DMS79 (cell line): Measurements from ENCODE around the gene SOX30.
"Not testable (repeated sequence)": the region's sequence is repeated elsewhere in the genome, so short reads cannot be mapped to it uniquely, and the experiment has no call there.

Experiments
- DNase-seq: peaks from one replicate; lab custom pipeline; 2025; lab: John Stamatoyannopoulos, UW

Gene SOX30

GRCh38 chr5:157652377-157652692, at the start of gene SOX30:
Gene SOX30 (minus strand): TSS chr5:157652438. CDS start chr5:157652078, 360 bp downstream.
- no peak for DNase-seq

- not testable (repeated sequence) for DNase-seq
Observed at GRCh38 chr5:157698674-157699073, 46.4 kb upstream of the SOX30 start.

- not testable (repeated sequence) for DNase-seq
Observed at GRCh38 chr5:157696154-157696553, 43.9 kb upstream of the SOX30 start.

GRCh38 chr5:157693816-157694215, 41.6 kb upstream of the SOX30 start:
- DNase-seq = not testable (repeated sequence)

GRCh38 chr5:157690690-157691433, 38.6 kb upstream of the SOX30 start:
- no peak for DNase-seq

DNA sequence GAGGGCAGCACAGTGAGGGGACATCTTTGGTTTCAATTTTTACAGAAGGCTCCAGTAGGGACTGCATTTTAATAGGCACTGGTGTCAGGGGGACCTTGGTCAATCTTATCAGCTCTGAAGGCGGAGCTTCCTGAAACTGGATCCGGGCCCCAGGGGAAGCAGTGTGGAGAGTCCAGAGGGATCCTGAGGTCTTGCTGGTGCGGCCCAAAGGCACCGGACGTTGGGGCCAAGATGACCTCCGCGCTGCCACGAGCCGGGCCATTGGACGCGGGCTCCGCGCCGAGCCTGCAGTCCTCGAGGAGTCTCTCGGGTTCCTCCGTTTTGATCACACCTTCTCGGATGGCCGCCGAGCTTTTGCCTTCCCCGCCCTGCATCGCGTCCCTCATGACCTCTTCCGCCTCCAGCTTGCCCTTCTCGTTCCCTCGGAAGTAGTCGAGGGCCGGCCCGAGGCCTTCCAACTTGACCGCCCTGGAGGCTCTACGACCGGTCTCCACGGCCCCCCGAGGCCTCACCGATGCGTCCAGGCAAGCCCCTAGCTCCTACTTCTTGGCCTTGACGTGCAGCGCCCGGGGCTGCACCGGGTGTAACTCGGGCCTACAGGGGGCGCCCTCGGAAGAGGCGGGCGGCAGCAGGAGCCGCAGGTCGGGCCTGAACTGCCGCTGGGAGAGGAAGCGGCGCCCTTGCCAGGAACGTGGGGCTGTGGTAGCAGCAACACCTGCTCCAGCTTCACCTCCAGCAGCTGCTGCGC, 37.9 kb upstream of the SOX30 start:
- DNase-seq = no peak

- DNase-seq = no peak
Observed at GRCh38 chr5:157687198-157687554, 34.9 kb upstream of the SOX30 start.

DNA sequence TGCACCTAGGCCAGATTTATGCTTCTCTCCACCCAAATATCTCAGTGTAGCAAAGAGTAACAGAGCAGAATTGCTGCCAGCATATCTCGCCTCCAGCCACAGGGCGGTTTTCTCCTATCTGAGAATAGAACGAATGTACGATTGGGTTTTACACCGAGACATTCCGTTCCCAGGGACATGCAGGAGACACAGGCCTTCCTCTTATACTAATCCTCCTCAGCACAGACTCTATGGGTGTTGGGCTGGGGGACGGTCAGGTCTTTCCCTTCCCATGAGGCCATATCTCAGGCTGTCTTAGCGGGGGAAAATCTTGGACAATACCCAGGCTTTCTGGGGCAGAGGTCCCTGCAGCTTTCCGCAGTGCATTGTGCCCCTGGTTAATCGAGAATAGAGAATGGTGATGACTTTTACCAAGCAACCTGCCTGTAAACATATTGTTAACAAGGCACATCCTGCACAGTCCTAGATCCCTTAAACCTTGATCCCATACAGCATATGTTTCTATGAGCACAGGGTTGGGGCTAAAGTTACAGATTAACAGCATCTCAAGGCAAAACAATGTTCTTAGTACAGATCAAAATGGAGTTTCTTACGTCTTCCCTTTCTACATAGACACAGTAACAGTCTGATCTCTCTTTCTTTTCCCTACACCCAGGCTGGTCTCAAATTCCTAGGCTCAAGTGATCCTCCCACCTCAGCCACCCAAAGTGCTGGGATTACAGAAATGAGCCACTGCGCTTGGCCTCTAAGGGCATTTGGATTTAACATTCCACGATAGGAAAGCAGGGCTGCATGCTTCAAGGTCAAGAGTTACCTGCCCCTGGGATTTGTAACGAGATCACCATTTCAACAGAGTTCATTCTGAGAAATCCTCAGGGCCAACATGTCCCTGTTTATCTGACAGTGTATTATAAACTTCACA, 34.3 kb upstream of the SOX30 start:
- not testable (repeated sequence) for DNase-seq

- DNase-seq = no peak
Observed at GRCh38 chr5:157682257-157682656, 30.0 kb upstream of the SOX30 start.

- no peak for DNase-seq
Observed at GRCh38 chr5:157681048-157681447, 28.8 kb upstream of the SOX30 start.

DNA sequence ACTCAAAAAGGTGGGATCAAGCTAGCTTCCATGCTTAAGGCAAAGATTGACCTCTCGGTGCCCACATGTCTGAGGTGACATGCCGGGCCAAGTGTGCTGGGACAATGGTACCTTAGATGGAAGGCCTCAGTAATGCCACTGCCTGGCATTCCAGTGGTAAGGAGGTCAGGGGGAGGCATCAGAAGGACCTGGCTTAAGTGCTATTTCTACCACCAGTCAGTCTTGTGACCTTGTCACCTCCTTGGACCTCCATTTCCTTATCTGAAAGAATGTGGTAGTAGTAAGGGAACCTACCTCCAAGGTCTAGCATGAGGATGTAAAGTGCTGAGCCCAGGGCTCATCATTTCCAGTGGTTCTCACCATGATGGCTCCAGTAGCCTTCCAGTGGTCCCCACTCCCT, 28.0 kb upstream of the SOX30 start:
- DNase-seq = no peak

GRCh38 chr5:157679801-157680200, 27.6 kb upstream of the SOX30 start:
- no peak for DNase-seq

DNA sequence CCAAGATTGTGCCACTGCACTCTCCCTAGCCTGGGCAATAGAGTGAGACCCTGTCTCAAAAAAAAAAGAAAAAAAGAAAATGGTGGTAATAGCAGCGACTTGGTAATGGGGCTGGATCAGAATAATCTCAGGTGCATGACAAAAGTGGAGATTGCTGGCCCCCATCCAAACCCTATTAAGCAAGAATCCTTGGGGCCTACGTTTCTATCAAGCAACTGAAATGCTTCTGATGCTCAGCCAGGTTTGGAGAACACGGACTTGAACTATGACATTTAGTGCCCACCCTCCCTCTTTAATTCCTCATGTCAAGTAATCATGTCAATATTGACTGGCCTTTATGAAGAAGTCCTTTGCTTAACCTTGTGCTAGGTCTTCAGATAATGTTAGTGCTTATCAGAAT, 25.7 kb upstream of the SOX30 start:
- no peak for DNase-seq

- not testable (repeated sequence) for DNase-seq
Observed at GRCh38 chr5:157674351-157674750, 22.1 kb upstream of the SOX30 start.

- DNase-seq = no peak
Observed at GRCh38 chr5:157672976-157673375, 20.7 kb upstream of the SOX30 start.

DNA sequence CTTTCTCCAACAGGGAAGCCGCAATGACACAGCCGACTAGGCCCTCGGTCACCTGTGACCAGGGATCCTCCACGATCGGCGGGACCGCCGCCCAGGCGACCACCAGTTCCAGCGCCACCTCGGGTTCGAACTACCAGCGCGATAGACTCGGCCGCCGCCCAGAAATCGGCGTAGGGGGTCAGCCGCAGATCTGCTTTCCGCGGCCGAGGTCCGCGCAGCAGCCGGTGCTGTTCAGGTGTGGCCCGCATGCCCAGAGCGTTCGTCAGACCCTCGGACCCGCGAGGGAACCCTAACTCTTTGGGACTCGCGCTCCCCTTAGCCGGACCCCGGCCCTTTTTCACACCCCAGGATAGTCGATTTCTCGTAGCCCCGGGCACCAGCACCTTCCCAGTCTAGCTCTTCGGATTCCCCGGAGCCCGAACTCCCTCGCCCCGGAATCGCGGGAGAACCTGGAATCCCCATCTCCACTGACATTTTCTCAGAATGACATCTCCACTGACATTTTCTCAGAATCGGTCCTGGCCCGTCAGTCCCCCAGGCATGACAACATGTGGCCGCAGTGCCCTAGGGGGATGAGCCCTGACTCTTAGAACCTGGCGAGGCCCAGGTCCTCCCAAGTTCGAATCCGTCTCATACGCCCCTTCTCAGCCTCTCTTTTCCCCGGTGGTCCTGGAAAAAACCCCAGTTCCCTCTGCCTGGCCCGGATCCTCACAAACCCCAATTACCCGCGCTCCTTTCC, 19.5 kb upstream of the SOX30 start:
- DNase-seq = no peak

DNA sequence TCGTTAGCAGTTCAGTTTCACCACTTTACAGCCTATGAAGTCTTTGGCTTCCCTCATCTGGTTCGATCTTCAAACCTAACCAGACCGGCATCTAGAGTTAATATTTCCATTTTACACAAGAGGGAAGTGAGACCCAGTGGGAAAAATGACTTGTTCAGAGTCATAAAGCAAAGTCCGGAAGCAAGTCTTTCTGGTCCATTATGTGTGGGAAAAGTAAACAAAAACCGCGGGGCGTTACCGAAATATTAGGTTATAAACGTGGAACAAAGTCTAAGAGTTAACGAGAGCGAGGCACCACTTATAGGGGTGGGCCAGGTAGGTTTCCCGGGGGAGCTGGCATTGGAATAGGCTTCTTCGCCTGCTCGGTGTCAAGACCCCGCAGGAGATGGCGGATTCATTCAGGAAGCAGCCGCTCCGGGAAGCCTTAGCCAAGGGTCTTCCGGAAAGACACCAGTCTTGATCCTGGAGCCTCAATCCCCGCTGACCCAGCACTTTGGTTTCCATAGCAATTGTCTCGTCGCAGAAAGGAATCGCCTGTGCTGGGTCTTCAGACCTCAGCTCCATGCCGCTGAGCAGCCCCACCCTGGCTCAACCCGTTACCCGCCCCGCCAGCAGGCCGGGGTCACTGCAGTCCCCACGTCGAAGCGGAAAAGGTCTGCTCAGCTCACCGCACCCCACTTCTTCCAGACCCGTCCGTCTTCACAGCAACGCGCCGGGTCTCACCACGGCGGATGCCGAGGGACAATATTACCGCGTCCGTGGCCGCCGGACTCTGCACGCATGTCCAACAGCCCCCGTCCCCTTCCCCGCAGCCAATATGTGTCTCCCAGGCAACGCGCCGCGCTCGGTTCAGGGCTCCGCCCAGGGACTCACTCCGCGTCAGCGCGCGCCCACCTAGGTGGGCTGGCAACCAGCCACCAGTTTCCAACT, 18.7 kb upstream of the SOX30 start, which contains the start of gene C5orf52:
C5orf52 (plus strand) TSS at position 872 of the 930 bp plus-strand sequence. CDS start 82 bp downstream, outside the sequence.
- no peak for DNase-seq

DNA sequence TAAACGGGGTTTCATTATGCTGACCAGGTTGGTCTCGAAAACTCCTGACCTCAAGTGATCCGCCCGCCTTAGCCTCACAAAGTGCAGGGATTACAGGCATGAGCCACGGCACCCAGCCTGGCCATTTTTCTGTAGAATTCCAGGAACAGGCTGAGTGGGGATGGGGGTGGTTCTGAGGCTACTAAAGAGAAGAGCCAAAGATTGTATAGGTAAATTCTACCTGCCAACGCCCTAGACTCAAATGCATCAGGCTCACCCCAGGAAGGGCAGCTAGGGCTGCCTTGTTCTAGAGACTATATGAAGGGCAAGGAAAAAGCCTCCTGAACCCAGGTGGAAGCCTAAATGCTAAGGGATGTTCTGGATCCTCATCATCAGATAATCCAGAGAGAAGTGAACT, 17.5 kb upstream of the SOX30 start:
- DNase-seq = no peak

DNA sequence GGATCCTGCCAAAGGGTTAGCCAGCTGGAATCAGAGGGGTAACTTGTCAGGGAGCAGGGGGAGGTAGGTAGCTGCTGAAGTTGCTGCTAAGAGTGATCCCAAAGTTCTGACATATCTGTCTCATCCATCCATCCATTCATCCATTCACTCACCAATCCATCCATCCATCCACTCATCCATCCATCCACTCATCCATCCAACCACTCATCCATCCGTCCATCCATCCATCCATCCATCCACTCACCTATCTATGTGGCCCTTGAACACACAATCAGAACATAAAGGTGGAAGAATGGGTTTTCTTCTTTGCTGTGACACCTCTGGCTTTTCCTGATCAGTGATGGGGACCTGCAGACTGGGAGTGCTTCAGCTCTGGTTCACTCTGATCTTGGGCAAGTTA, 16.1 kb upstream of the SOX30 start:
- DNase-seq = no peak

- DNase-seq = no peak
Observed at GRCh38 chr5:157665467-157666070, 13.3 kb upstream of the SOX30 start.
